Fibroblast of lung (primary cell): ENCODE measurements around the gene STKLD1.

Experiments used
- EZH2 ChIP-seq: IDR thresholded peaks from 2 replicates; pipeline ENCODE4 v1.5.1; 2012; ENCODE audit warnings: low read length, control low read depth, mild to moderate bottlenecking; ENCODE audit errors: missing control alignments
- TF ChIP-seq, protein P1 (sequence below), 2 donors: IDR thresholded peaks in 1 of 2; conservative IDR thresholded peaks in 1 of 2; 1 replicate in 1 of 2; 2 replicates in 1 of 2; pipeline ENCODE4 v1.5.1; 2011 to 2012; ENCODE audit warnings: low read length in 2 of 2, control low read depth in 1 of 2, inconsistent platforms in 1 of 2, low read depth in 1 of 2, mild to moderate bottlenecking in 1 of 2

GRCh38 chr9:133333011-133333410, 43.2 kb upstream of the STKLD1 start:
- TF ChIP-seq, protein P1, sequence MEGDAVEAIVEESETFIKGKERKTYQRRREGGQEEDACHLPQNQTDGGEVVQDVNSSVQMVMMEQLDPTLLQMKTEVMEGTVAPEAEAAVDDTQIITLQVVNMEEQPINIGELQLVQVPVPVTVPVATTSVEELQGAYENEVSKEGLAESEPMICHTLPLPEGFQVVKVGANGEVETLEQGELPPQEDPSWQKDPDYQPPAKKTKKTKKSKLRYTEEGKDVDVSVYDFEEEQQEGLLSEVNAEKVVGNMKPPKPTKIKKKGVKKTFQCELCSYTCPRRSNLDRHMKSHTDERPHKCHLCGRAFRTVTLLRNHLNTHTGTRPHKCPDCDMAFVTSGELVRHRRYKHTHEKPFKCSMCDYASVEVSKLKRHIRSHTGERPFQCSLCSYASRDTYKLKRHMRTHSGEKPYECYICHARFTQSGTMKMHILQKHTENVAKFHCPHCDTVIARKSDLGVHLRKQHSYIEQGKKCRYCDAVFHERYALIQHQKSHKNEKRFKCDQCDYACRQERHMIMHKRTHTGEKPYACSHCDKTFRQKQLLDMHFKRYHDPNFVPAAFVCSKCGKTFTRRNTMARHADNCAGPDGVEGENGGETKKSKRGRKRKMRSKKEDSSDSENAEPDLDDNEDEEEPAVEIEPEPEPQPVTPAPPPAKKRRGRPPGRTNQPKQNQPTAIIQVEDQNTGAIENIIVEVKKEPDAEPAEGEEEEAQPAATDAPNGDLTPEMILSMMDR (conservative IDR thresholded peaks at IDR 0.05 in 1 of 2, IDR thresholded peaks at IDR 0.05 in 1 of 2; ENCODE audit: low read depth in 1 of 2, low read length in 2 of 2), result no peak
- TF ChIP-seq EZH2, result no peak
